Right renal pelvis (tissue), 4 donors: ENCODE results near the gene APC2. TPM values are rescaled to one million over a fixed set of nuclear protein-coding genes. Genes with fewer than 3 reads are reported as not detected.

ENCODE experiments used
- polyA plus RNA-seq, 4 donors: library from polyadenylated mRNA; unstranded; fragments of 120-200 nt; gene quantifications; one replicate each; pipeline ENCODE4 v1.2.1, GENCODE V29; 2013; ENCODE audit not compliant: insufficient read length in 4 of 4

The APC2 gene
- polyA plus RNA-seq, 4 donors = 0.97 to 1.8 (median 1.5) TPM

Other genes with a start within 250 kb of the APC2 start
- gene STK11, start 244.3 kb upstream of the APC2 start, polyA plus RNA-seq = 10 to 100 TPM; 50.1 to 65.9 (median 53.3) TPM
- gene CBARP, start 212.1 kb upstream of the APC2 start, polyA plus RNA-seq = 1 to 10 TPM; 1.6 to 5.3 (median 1.7) TPM
- gene ATP5F1D, start 208.4 kb upstream of the APC2 start, polyA plus RNA-seq = 100 to 1,000 TPM in 2 of 4 donors, 10 to 100 TPM in 2; 85.5 to 156 (median 99.3) TPM
- 10 to 100 TPM; 50.1 to 66.0 (median 52.7) TPM for gene MIDN, start 201.5 kb upstream of the APC2 start, polyA plus RNA-seq
- 100 to 1,000 TPM; 713 to 749 (median 717) TPM for gene CIRBP, start 180.8 kb upstream of the APC2 start, polyA plus RNA-seq
- gene FAM174C, start 174.6 kb upstream of the APC2 start, polyA plus RNA-seq = 10 to 100 TPM; 18.7 to 30.6 (median 19.8) TPM
- 1 to 10 TPM; 1.6 to 4.0 (median 2.1) TPM for gene EFNA2, start 164.2 kb upstream of the APC2 start, polyA plus RNA-seq
- 100 to 1,000 TPM in 1 of 4 donors, 10 to 100 TPM in 3; 50.1 to 105 (median 55.7) TPM for gene NDUFS7, start 66.2 kb upstream of the APC2 start, polyA plus RNA-seq
- 10 to 100 TPM; 26.9 to 49.8 (median 30.8) TPM for gene GAMT, start 48.6 kb upstream of the APC2 start, polyA plus RNA-seq
- 10 to 100 TPM; 77.5 to 89.8 (median 83.4) TPM for gene DAZAP1, start 42.5 kb upstream of the APC2 start, polyA plus RNA-seq
- gene RPS15, start 11.7 kb upstream of the APC2 start, polyA plus RNA-seq = 100 to 1,000 TPM; 509 to 913 (median 548) TPM
- 10 to 100 TPM; 22.3 to 38.3 (median 25.8) TPM for gene C19orf25, start 29.1 kb downstream of the APC2 start, polyA plus RNA-seq
- 1 to 10 TPM; 3.4 to 7.9 (median 5.1) TPM for gene PCSK4, start 40.2 kb downstream of the APC2 start, polyA plus RNA-seq
- gene REEP6, start 41.1 kb downstream of the APC2 start, polyA plus RNA-seq = 10 to 100 TPM in 3 of 4 donors, 1 to 10 TPM in 1; 9.9 to 31.5 (median 17.0) TPM
- gene ADAMTSL5, start 62.9 kb downstream of the APC2 start, polyA plus RNA-seq = 1 to 10 TPM in 2 of 4 donors, under 1 TPM in 2; 0.24 to 1.5 (median 0.80) TPM
- gene PLK5, start 74.0 kb downstream of the APC2 start, polyA plus RNA-seq = under 1 TPM; 0.13 to 0.36 (median 0.16) TPM
- 10 to 100 TPM; 23.7 to 40.4 (median 26.3) TPM for gene MEX3D, start 118.2 kb downstream of the APC2 start, polyA plus RNA-seq
- 10 to 100 TPM; 50.6 to 80.7 (median 53.1) TPM for gene MBD3, start 142.7 kb downstream of the APC2 start, polyA plus RNA-seq
- gene UQCR11, start 155.3 kb downstream of the APC2 start, polyA plus RNA-seq = 100 to 1,000 TPM; 104 to 157 (median 119) TPM
- gene TCF3, start 202.5 kb downstream of the APC2 start, polyA plus RNA-seq = 100 to 1,000 TPM; 101 to 127 (median 108) TPM